ENCODE results near the gene HTR7. TPM values are rescaled to one million over a fixed set of nuclear protein-coding genes. Genes with fewer than 3 reads are reported as not detected.

Gene HTR7
- total RNA-seq, 1 donor from 2014 or later, result 2.3 TPM

DNA sequence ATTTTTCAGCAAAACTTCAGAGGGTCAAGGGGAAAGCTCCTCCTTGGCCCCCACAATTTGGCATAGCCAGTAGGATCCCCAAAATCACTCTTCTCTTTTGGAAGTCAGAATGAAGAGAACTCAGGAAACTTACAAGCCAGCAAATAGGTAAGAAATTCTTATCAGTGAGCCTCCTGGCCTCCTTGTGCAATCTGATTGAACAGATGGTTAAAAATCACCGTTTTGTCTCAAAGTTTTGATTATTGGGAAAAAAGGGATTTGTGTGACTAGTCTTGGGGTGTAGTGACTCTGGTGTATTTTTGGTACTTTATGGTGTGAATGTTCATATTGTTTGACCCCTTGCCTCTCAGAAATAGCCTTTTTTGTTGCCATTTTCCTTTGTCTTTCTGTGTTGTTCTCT, 56.2 kb downstream of the HTR7 start:
- H3K9me3 Mint-ChIP-seq, result no peaks in the 10 kb centered on the region
- no peaks in the 10 kb centered on the region for H3K27me3 Mint-ChIP-seq
- no peak overlapping the region for H3K27ac Mint-ChIP-seq
- no peaks in the 10 kb centered on the region for H3K4me1 Mint-ChIP-seq (ENCODE audit: unreplicated experiment)
- no peak for DNase-seq (ENCODE audit: extremely low spot score, unreplicated experiment)
- no peaks in the 10 kb centered on the region for H3K36me3 Mint-ChIP-seq
- no peak overlapping the region for H3K4me3 Mint-ChIP-seq
- TF ChIP-seq, protein P1, sequence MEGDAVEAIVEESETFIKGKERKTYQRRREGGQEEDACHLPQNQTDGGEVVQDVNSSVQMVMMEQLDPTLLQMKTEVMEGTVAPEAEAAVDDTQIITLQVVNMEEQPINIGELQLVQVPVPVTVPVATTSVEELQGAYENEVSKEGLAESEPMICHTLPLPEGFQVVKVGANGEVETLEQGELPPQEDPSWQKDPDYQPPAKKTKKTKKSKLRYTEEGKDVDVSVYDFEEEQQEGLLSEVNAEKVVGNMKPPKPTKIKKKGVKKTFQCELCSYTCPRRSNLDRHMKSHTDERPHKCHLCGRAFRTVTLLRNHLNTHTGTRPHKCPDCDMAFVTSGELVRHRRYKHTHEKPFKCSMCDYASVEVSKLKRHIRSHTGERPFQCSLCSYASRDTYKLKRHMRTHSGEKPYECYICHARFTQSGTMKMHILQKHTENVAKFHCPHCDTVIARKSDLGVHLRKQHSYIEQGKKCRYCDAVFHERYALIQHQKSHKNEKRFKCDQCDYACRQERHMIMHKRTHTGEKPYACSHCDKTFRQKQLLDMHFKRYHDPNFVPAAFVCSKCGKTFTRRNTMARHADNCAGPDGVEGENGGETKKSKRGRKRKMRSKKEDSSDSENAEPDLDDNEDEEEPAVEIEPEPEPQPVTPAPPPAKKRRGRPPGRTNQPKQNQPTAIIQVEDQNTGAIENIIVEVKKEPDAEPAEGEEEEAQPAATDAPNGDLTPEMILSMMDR (conservative IDR thresholded peaks at IDR 0.05), result no peak

DNA sequence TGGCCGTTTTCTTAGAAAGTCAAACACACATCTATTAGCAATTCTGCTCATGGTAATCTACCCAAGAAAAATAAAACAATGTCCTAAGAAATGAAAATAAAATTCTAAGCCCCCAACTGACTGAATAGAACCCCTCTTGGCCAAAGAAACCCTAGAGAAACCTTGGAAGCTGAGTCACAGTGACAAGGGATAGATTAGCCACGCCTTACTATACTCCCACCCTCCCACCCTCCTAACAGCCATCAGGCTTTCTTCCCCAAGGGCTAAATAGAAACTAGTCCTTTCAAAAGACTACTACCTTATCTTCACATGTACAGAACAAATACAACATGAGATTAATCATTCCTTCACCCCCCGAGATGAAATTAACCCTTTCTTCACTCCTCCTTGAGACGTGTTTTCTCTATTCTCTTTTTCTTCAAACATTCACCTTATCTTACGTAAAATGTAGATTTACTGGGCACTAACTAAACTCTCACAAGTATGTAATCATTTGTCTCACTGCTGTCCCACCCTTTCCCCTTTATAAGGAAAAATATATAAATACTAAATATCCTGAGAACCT, 57.5 kb downstream of the HTR7 start:
- DNase-seq (ENCODE audit: extremely low spot score, unreplicated experiment), result no peak
- Mint-ChIP-seq H3K9me3 (peaks cover 5% of the 10 kb centered on the region), H3K4me3 (no peak overlapping the region), H3K27me3 (no peaks in the 10 kb centered on the region), H3K27ac (no peak overlapping the region), H3K4me1 (ENCODE audit: unreplicated experiment) (no peaks in the 10 kb centered on the region), H3K36me3 (peaks cover 4% of the 10 kb centered on the region)
- TF ChIP-seq, protein P1 (conservative IDR thresholded peaks at IDR 0.05), result no peak

DNA sequence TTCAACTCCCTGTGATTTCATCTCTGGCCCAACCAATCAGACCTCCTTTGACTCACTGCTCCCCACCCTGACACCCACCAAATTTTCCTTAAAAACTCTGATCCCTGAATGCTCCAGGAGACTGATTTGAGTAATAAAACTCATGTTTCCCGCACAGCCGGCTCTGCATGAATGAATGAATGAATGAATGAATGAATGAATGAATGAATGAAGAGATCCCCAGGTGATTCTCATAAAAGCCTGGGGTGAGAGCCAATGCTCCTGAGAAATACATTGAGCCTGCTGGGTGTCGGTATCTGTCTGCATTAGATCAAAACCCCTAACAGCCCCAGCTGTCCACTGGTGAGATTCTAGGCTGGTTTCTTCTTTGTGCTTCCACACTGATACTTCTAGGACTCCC, 58.7 kb downstream of the HTR7 start:
- no peaks in the 10 kb centered on the region for H3K4me1 Mint-ChIP-seq (ENCODE audit: unreplicated experiment)
- peaks cover 5% of the 10 kb centered on the region for H3K9me3 Mint-ChIP-seq
- H3K27me3 Mint-ChIP-seq, result no peaks in the 10 kb centered on the region
- peaks cover 4% of the 10 kb centered on the region for H3K36me3 Mint-ChIP-seq
- no peak for DNase-seq (ENCODE audit: extremely low spot score, unreplicated experiment)
- TF ChIP-seq, protein P1 (conservative IDR thresholded peaks at IDR 0.05), result no peak
- H3K27ac Mint-ChIP-seq, result no peak overlapping the region
- no peak overlapping the region for H3K4me3 Mint-ChIP-seq

DNA sequence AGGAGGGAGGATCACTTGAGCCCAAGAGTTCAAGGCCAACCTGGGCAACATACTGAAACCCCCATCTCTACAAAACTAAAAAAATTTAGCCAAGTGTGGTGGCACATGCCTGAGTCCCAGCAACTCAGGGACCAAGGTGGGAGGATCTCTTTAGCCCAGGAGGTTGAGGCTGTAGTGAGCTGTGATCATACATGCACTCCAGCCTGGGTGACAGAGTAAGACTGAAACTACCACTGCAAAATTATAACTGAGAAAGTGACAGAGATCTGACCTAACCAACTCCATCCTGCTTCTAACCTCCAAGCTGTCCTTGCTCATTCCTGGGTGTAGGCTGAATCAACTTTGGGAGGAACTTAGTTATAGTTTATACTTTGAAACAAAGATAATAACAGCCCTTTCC, 59.4 kb downstream of the HTR7 start:
- Mint-ChIP-seq H3K9me3 (peaks cover 5% of the 10 kb centered on the region), H3K27ac (no peak overlapping the region), H3K27me3 (no peaks in the 10 kb centered on the region), H3K36me3 (peaks cover 4% of the 10 kb centered on the region), H3K4me1 (ENCODE audit: unreplicated experiment) (no peaks in the 10 kb centered on the region), H3K4me3 (no peak overlapping the region)
- no peak for DNase-seq (ENCODE audit: extremely low spot score, unreplicated experiment)
- TF ChIP-seq, protein P1 (conservative IDR thresholded peaks at IDR 0.05), result no peak

DNA sequence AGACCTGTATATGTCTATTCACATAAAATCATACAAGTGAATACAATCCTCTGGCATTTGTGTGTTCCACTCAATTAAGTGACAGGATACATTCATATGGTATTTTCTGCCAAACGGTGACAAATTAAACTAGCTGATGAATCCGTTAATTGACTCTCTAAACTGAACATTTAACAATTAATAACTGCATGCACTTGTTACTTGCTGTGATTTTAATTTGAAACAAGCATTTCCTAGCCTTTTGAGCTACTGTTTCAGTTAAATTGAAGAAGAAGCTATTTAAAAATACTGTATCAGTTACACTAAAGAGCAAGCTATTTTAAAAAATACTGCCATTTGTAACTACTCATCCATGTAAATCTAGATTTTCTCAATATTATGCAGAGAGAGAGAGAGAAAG, 67.4 kb downstream of the HTR7 start:
- no peak for DNase-seq (ENCODE audit: extremely low spot score, unreplicated experiment)
- H3K27ac Mint-ChIP-seq, result no peak overlapping the region
- H3K9me3 Mint-ChIP-seq, result peaks cover under 1% of the 10 kb centered on the region
- peaks cover 14% of the 10 kb centered on the region for H3K27me3 Mint-ChIP-seq
- H3K36me3 Mint-ChIP-seq, result no peaks in the 10 kb centered on the region
- no peak overlapping the region for H3K4me3 Mint-ChIP-seq
- H3K4me1 Mint-ChIP-seq (ENCODE audit: unreplicated experiment), result no peaks in the 10 kb centered on the region
- TF ChIP-seq, protein P1 (conservative IDR thresholded peaks at IDR 0.05), result no peak

DNA sequence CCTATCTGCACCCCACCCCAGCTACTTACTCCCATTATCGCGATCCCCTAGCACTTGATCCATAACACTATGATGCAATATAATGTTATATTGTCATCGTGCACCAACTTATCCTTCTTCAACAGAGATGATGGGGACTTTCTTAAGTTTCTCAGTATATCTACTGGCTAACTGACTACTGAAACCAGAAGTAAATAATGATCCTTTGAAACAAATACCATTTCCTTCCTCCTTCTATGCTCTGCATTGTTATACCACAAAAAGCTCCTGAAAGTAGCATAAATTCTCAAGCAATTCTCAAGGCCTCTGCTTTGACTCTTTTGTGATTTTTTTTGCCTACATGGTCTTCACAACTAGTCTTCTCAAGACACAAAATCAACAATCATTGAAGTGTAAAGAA, 68.9 kb downstream of the HTR7 start:
- no peaks in the 10 kb centered on the region for H3K9me3 Mint-ChIP-seq
- no peak overlapping the region for H3K27ac Mint-ChIP-seq
- DNase-seq (ENCODE audit: extremely low spot score, unreplicated experiment), result no peak
- H3K4me3 Mint-ChIP-seq, result no peak overlapping the region
- TF ChIP-seq, protein P1 (conservative IDR thresholded peaks at IDR 0.05), result no peak
- peaks cover 16% of the 10 kb centered on the region for H3K27me3 Mint-ChIP-seq
- H3K36me3 Mint-ChIP-seq, result no peaks in the 10 kb centered on the region
- no peaks in the 10 kb centered on the region for H3K4me1 Mint-ChIP-seq (ENCODE audit: unreplicated experiment)
